Dermis blood vessel endothelial cell (primary cell): ENCODE data around the gene RRBP1. TPM values are rescaled to one million over a fixed set of nuclear protein-coding genes. Genes with fewer than 3 reads are reported as not detected.

Source experiments
- DNase-seq: peaks from one replicate; pipeline ENCODE4 v3.0.0; 2010
- total RNA-seq: library from RNA; depleted of rRNA; stranded (reverse); fragments of >200 nt; gene quantifications from 2 replicates; pipeline ENCODE4 v1.2.3, GENCODE V29; 2014

Gene RRBP1
- total RNA-seq, 1 donor from 2014 or later, result 123 TPM

- no peak for DNase-seq
Observed at GRCh38 chr20:17631576-17632319, 50.3 kb downstream of the RRBP1 start.

- no peak for DNase-seq
Observed at GRCh38 chr20:17630806-17631195, 51.2 kb downstream of the RRBP1 start.

GRCh38 chr20:17630151-17630805 is 51.8 kb downstream of the RRBP1 start:
- no peak for DNase-seq

GRCh38 chr20:17629678-17630089 is 52.4 kb downstream of the RRBP1 start:
- no peak for DNase-seq

GRCh38 chr20:17629025-17629424 is 53.0 kb downstream of the RRBP1 start:
- DNase-seq, result no peak

- DNase-seq, result no peak
Observed at GRCh38 chr20:17628101-17628841, 53.8 kb downstream of the RRBP1 start.

GRCh38 chr20:17627101-17627955 is 54.7 kb downstream of the RRBP1 start:
- no peak for DNase-seq

- no peak for DNase-seq
Observed at GRCh38 chr20:17626217-17627007, 55.6 kb downstream of the RRBP1 start.

GRCh38 chr20:17625246-17626051 is 56.6 kb downstream of the RRBP1 start:
- DNase-seq, result no peak

GRCh38 chr20:17624551-17625245 is 57.3 kb downstream of the RRBP1 start:
- no peak for DNase-seq

GRCh38 chr20:17624070-17624469 is 58.0 kb downstream of the RRBP1 start:
- DNase-seq, result no peak

- no peak for DNase-seq
Observed at GRCh38 chr20:17622851-17623508, 59.1 kb downstream of the RRBP1 start.

GRCh38 chr20:17622086-17622850 is 59.8 kb downstream of the RRBP1 start:
- DNase-seq, result no peak

GRCh38 chr20:17621229-17621968 is 60.6 kb downstream of the RRBP1 start:
- DNase-seq, result no peak

GRCh38 chr20:17620371-17621228 is 61.4 kb downstream of the RRBP1 start:
- DNase-seq, result no peak

GRCh38 chr20:17619351-17620093 is 62.5 kb downstream of the RRBP1 start:
- no peak for DNase-seq

- DNase-seq, result no peak
Observed at GRCh38 chr20:17618673-17619013, 63.4 kb downstream of the RRBP1 start.
